B cell (primary cell): Measurements from ENCODE around the gene ALKBH4. TPM values are rescaled to one million over a fixed set of nuclear protein-coding genes. Genes with fewer than 3 reads are reported as not detected.

ENCODE experiments used
- ATAC-seq: fragments of 200-7000 bp; cut with Tn5 transposase; one replicate; pipeline ENCODE4 v1.10.0; 2021; ENCODE audit warnings: low read depth, mild to moderate bottlenecking, moderate number of reproducible peaks, moderate library complexity
- CTCF ChIA-PET: fragments of 350-600 bp; sonication (Branson Sonifier 250); formaldehyde crosslinking; loops from one replicate; lab custom pipeline; 2021; ENCODE audit warnings: antibody characterized with exemption, inconsistent platforms; lab: Charles Lee
- POLR2A ChIA-PET: fragments of 350-600 bp; sonication (Branson Sonifier 250); formaldehyde crosslinking; loops from one replicate; lab custom pipeline; 2021; ENCODE audit warnings: antibody characterized with exemption; lab: Charles Lee
- DNase-seq: peaks from one replicate; pipeline ENCODE4 v3.0.0; 2013
- H2AFZ ChIP-seq: 2 replicates; pipeline ENCODE4 v1.6.1; 2012; ENCODE audit warnings: mild to moderate bottlenecking, low read depth, low read length; ENCODE audit not compliant: insufficient read depth, poor library complexity, severe bottlenecking
- H3K27ac ChIP-seq, 2 donors: 1 replicate in 1 of 2; 2 replicates in 1 of 2; pipeline ENCODE4 v1.5.1; 2012 to 2013; ENCODE audit warnings: low read length in 2 of 2, mild to moderate bottlenecking in 2 of 2, moderate library complexity in 1 of 2
- H3K27me3 ChIP-seq, 4 experiments: fragments of 200-600 bp in 1 of 4; sonication (generic) in 1 of 4; replicated peaks in 1 of 4; 1 replicate in 2 of 4; 2 replicates in 2 of 4; pipeline versions ENCODE4 v1.6.1 to v1.7.0; 2013 to 2016; ENCODE audit warnings: low read length in 3 of 4, mild to moderate bottlenecking in 2 of 4, mixed read lengths in 1 of 4, moderate library complexity in 1 of 4; ENCODE audit not compliant: insufficient read depth in 4 of 4, control insufficient read depth in 3 of 4; ENCODE audit errors: control extremely low read depth in 1 of 4
- H3K36me3 ChIP-seq, 2 experiments: replicated peaks in 1 of 2; 1 replicate in 1 of 2; 2 replicates in 1 of 2; pipeline versions ENCODE4 v1.6.1 to v1.7.1; 2013; ENCODE audit warnings: low read length in 1 of 2; ENCODE audit not compliant: insufficient read depth in 2 of 2, control insufficient read depth in 1 of 2; ENCODE audit errors: control extremely low read depth in 1 of 2, extremely low read depth in 1 of 2
- H3K4me1 ChIP-seq, 2 donors: fragments of 200-600 bp in 1 of 2; sonication (generic) in 1 of 2; 1 replicate in 1 of 2; 2 replicates in 1 of 2; pipeline versions ENCODE4 v1.5.1 to v1.6.1; 2013 to 2017; ENCODE audit warnings: low read length in 2 of 2; ENCODE audit not compliant: control insufficient read depth in 2 of 2, insufficient read depth in 2 of 2
- H3K4me2 ChIP-seq: replicated peaks from 2 replicates; pipeline ENCODE3; 2012; ENCODE audit warnings: mild to moderate bottlenecking, low read depth, low read length; ENCODE audit not compliant: poor library complexity, severe bottlenecking
- H3K4me3 ChIP-seq, 5 experiments: fragments of 200-600 bp in 1 of 5; sonication (generic) in 1 of 5; 1 replicate in 3 of 5; 2 replicates in 2 of 5; pipeline versions ENCODE4 v1.5.1 to v1.7.0; 2011 to 2016; ENCODE audit warnings: low read length in 4 of 5, mild to moderate bottlenecking in 4 of 5, low read depth in 2 of 5, control low read depth in 1 of 5, moderate library complexity in 1 of 5; ENCODE audit not compliant: insufficient read depth in 1 of 5; ENCODE audit errors: control extremely low read depth in 1 of 5, extremely low read depth in 1 of 5
- H3K79me2 ChIP-seq: fragments of 200-600 bp; sonication (generic); one replicate; pipeline ENCODE4 v1.6.0; 2016; ENCODE audit warnings: low read length; ENCODE audit not compliant: control insufficient read depth, insufficient read depth
- H3K9ac ChIP-seq: fragments of 200-600 bp; sonication (generic); 2 replicates; pipeline ENCODE4 v1.6.1; 2017; ENCODE audit warnings: mild to moderate bottlenecking, low read length, moderate library complexity
- H3K9me3 ChIP-seq, 3 donors: one replicate each; pipeline versions ENCODE4 v1.6.1 to v1.7.1; 2013; ENCODE audit warnings: low read length in 2 of 3; ENCODE audit not compliant: control insufficient read depth in 2 of 3, insufficient read depth in 1 of 3; ENCODE audit errors: control extremely low read depth in 1 of 3
- H4K20me1 ChIP-seq: 2 replicates; pipeline ENCODE4 v1.6.0; 2012; ENCODE audit warnings: mild to moderate bottlenecking, low read length; ENCODE audit not compliant: insufficient read depth, control insufficient read depth, poor library complexity, severe bottlenecking
- H3K27ac Mint-ChIP-seq: one replicate; pipeline ENCODE4 v1.8.0; 2021; ENCODE audit warnings: mixed read lengths
- H3K27me3 Mint-ChIP-seq: one replicate; pipeline ENCODE4 v1.8.0; 2021; ENCODE audit warnings: mixed read lengths
- H3K4me1 Mint-ChIP-seq: one replicate; pipeline ENCODE4 v1.8.0; 2021; ENCODE audit warnings: mixed read lengths
- H3K4me3 Mint-ChIP-seq: one replicate; pipeline ENCODE4 v1.8.0; 2021; ENCODE audit warnings: mixed read lengths
- H3K9me3 Mint-ChIP-seq: one replicate; pipeline ENCODE4 v1.8.0; 2022; ENCODE audit warnings: mixed read lengths; ENCODE audit not compliant: insufficient read depth
- CTCF ChIP-seq: fragments of 200-600 bp; IDR thresholded peaks from one replicate; pipeline ENCODE4 v1.8.0; 2022; ENCODE audit warnings: antibody characterized with exemption, mild to moderate bottlenecking
- EZH2 ChIP-seq: IDR thresholded peaks from 2 replicates; pipeline ENCODE4 v1.6.1; 2012; ENCODE audit warnings: borderline replicate concordance, low read depth, mild to moderate bottlenecking, moderate library complexity, low read length; ENCODE audit not compliant: insufficient read depth, poor library complexity, severe bottlenecking
- WGBS: methylation state at CpG from one replicate; pipeline ENCODE4 v1.1.5; 2013; ENCODE audit warnings: missing lambda C conversion rate; ENCODE audit not compliant: insufficient coverage; 5-methylcytosine and 5-hydroxymethylcytosine counted together
- intact Hi-C: fragments of 100-400 bp; cut with micrococcal nuclease; formaldehyde crosslinking; loops from one replicate; pipeline ENCODE4 v1.10.0; 2022
- polyA plus RNA-seq: library from polyadenylated mRNA; depleted of rRNA; stranded (reverse); fragments of >200 nt; gene quantifications from 2 replicates; pipeline ENCODE4 v1.2.3, GENCODE V29; 2012
- total RNA-seq, 2 donors: library from RNA; stranded (reverse); fragments of 120-200 nt in 1 of 2; gene quantifications; 1 replicate in 1 of 2; 2 replicates in 1 of 2; pipeline versions ENCODE4 v1.2.3 to v1.2.4, GENCODE V29; 2013 to 2022

Gene ALKBH4
- total and polyA plus RNA-seq, 2 donors (not counting 1 experiment from before 2014, with no cell fraction given): 6.2 to 8.6 TPM

DNA sequence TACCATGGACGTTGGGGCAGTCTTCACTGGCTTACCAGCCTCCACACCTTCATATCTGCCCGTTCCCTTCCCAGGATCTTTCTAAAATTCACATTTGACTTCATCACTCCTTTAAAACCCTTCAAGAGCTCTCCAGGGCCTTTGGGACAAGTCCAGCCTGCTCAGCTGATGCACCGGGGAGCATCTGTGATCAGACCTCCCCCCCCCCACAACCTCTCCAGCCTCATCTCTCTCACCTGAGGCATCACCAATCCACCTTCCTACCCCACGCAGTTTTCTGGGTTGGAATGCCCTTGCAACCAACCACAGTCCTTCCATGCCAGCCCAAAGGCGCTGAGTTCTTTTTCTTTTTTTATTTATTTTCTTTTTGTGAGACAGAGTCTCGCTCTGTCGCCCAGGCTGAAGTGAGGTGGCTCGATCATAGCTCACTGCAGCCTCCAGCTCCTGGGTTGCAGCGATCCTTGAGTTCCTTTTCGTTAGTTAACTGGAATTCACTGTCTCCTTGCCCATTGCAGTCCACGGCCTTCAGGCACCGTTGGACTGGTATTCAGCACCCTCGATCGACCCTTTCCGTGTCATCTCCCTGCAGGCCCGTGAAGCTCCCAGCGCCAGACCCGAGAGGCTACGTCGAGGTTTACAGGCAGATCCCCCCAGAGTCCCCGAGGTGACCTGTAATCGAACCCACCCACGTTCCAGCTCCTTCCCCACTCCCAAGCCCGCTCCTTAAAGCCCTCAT, 654 bp downstream of the ALKBH4 start:
- peak overlapping the region; percentile 95 for H2AFZ ChIP-seq
- WGBS: 15% methylated on average over 22 of the region's 24 CpGs
- peaks cover 9% of the 10 kb centered on the region for H4K20me1 ChIP-seq
- DNase-seq: no peak
- no peak for TF ChIP-seq EZH2
- TF ChIP-seq CTCF: no peak
- H3K36me3 ChIP-seq: peaks cover 0 to 18% of the 10 kb centered on the region in 2 experiments
- Mint-ChIP-seq H3K4me1 (peaks cover 30% of the 10 kb centered on the region), H3K27ac (peak overlapping the region; percentile 87), H3K9me3 (no peaks in the 10 kb centered on the region), H3K4me3 (peak overlapping the region; percentile 91), H3K27me3 (no peaks in the 10 kb centered on the region)
- intact Hi-C loops: loop anchor here (5.0 kb wide), 1 partner anchor 177 kb away; the partner anchor contains the start of gene SH2B2
- H3K9me3 ChIP-seq: no peaks in the 10 kb centered on the region
- peak overlapping the region; percentile 50 to 99 (median 94) for H3K4me3 ChIP-seq
- ChIA-PET POLR2A (interaction anchor here (0.6 to 1.9 kb wide), 6 partner anchors 12 to 75 kb away, joined by 3 to 5 read pairs (median 4); no protein-coding TSS in a partner anchor), CTCF (interaction anchor here (0.7 to 6.3 kb wide), 6 partner anchors 9 to 59 kb away, joined by 3 to 45 read pairs (median 4); no protein-coding TSS in a partner anchor)
- peaks cover 72% of the 10 kb centered on the region for H3K79me2 ChIP-seq
- H3K9ac ChIP-seq: peak overlapping the region; percentile 88
- peak overlapping the region; percentile 95 for H3K4me2 ChIP-seq
- H3K27ac ChIP-seq: peak overlapping the region; percentile 15 to 70
- peaks cover 19 to 31% of the 10 kb centered on the region in 2 donors for H3K4me1 ChIP-seq
- no peaks in the 10 kb centered on the region for H3K27me3 ChIP-seq
- no peak for ATAC-seq

DNA sequence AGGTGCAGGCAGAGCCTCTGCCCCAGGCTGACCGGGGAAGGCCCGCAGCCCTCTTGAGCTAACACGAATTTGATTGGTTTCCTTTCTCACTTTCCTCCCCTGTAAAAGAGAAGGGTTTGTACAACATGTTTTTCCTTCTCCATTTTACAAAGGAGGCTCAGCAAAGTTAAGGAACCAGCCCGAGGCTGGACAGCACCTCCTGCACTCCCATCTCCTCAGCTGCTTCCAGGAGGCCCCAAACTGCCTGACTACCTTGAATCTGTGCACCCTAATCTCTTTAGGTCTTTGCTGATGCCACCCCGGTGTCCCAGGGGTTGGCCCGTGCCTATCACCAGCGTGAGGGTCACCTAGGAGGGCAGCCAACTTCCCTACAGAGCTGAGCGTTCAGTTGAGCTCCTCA, 4.2 kb downstream of the ALKBH4 start:
- Mint-ChIP-seq H3K4me1 (peaks cover 17% of the 10 kb centered on the region), H3K4me3 (no peak overlapping the region), H3K9me3 (no peaks in the 10 kb centered on the region), H3K27ac (no peak overlapping the region), H3K27me3 (no peaks in the 10 kb centered on the region)
- Histone ChIP-seq H4K20me1 (peaks cover 7% of the 10 kb centered on the region), H3K79me2 (peaks cover 73% of the 10 kb centered on the region), H3K4me2 (no peak overlapping the region), H3K27ac (no peak overlapping the region), H3K9me3 (no peaks in the 10 kb centered on the region), H3K27me3 (no peaks in the 10 kb centered on the region), H2AFZ (no peak overlapping the region), H3K9ac (no peak overlapping the region), H3K36me3 (peaks cover 1 to 33% of the 10 kb centered on the region in 2 experiments), H3K4me1 (peaks cover 8 to 16% of the 10 kb centered on the region in 2 donors), H3K4me3 (no peak overlapping the region)
- no peak for TF ChIP-seq EZH2
- ChIA-PET CTCF (interaction anchor here (0.5 to 1.6 kb wide), 3 partner anchors 10 to 602 kb away, joined by 3 to 4 read pairs (median 4); no protein-coding TSS in a partner anchor), POLR2A (interaction anchor here (0.7 kb wide), 1 partner anchor 97 kb away, joined by 5 read pairs; no protein-coding TSS in a partner anchor)
- intact Hi-C loops: loop anchor here (5.0 kb wide), 1 partner anchor 173 kb away; the partner anchor contains the start of gene SH2B2
- ATAC-seq (no peak), DNase-seq (no peak)
- WGBS: 99% methylated on average over 5 of the region's 8 CpGs
